IMR-90 (cell line): ENCODE results near the gene SRC.

Source experiments
- BHLHE40 ChIP-seq: fragments of 150-350 bp; IDR thresholded peaks from 2 replicates; pipeline ENCODE4 v1.6.1; 2016; ENCODE audit warnings: mild to moderate bottlenecking, low read depth, low read length
- CEBPB ChIP-seq: IDR thresholded peaks from 2 replicates; pipeline ENCODE4 v1.6.1; 2012; ENCODE audit warnings: low read depth, low read length, improper control_type of control experiment
- CTCF ChIP-seq: conservative IDR thresholded peaks from 2 replicates; pipeline ENCODE4 v1.5.1; 2012; ENCODE audit warnings: mild to moderate bottlenecking, low read depth, low read length, improper control_type of control experiment
- ELK1 ChIP-seq: fragments of 150-350 bp; IDR thresholded peaks from 2 replicates; pipeline ENCODE4 v1.6.1; 2016; ENCODE audit warnings: low read depth, mild to moderate bottlenecking, low read length, moderate library complexity, borderline replicate concordance
- MAFK ChIP-seq: IDR thresholded peaks from 2 replicates; pipeline ENCODE4 v1.6.1; 2012; ENCODE audit warnings: low read depth, low read length, improper control_type of control experiment
- MAZ ChIP-seq: IDR thresholded peaks from 2 replicates; pipeline ENCODE4 v1.6.1; 2012; ENCODE audit warnings: low read depth, mild to moderate bottlenecking, low read length, improper control_type of control experiment, moderate library complexity, borderline replicate concordance
- MXI1 ChIP-seq: IDR thresholded peaks from 2 replicates; pipeline ENCODE4 v1.6.1; 2012; ENCODE audit warnings: low read depth, mild to moderate bottlenecking, low read length, moderate library complexity, borderline replicate concordance
- NFE2L2 ChIP-seq: fragments of 150-350 bp; IDR thresholded peaks from 2 replicates; pipeline ENCODE4 v1.6.1; 2016; ENCODE audit warnings: low read depth, mild to moderate bottlenecking, low read length
- POLR2A ChIP-seq: IDR thresholded peaks from 2 replicates; pipeline ENCODE4 v1.6.1; 2012; ENCODE audit warnings: mild to moderate bottlenecking, low read depth, low read length
- RAD21 ChIP-seq: IDR thresholded peaks from 2 replicates; pipeline ENCODE4 v1.6.1; 2012; ENCODE audit warnings: low read length, improper control_type of control experiment
- SMC3 ChIP-seq: fragments of 150-350 bp; IDR thresholded peaks from 2 replicates; pipeline ENCODE4 v1.6.1; 2016; ENCODE audit warnings: low read depth, mild to moderate bottlenecking, antibody characterized with exemption, low read length, moderate library complexity
- TF ChIP-seq, protein P1 (sequence below): fragments of 150-350 bp; IDR thresholded peaks from 2 replicates; pipeline ENCODE4 v1.6.1; 2017; ENCODE audit warnings: mild to moderate bottlenecking, antibody characterized with exemption, low read length, low read depth

GRCh38 chr20:37382482-37383120, 36.7 kb downstream of the SRC start:
- TF ChIP-seq RAD21 (no peak), CTCF (no peak), POLR2A (no peak), MXI1 (no peak), CEBPB (no peak), SMC3 (no peak), NFE2L2 (no peak), ELK1 (no peak), MAFK (no peak), MAZ (no peak), BHLHE40 (no peak)
- TF ChIP-seq, protein P1, sequence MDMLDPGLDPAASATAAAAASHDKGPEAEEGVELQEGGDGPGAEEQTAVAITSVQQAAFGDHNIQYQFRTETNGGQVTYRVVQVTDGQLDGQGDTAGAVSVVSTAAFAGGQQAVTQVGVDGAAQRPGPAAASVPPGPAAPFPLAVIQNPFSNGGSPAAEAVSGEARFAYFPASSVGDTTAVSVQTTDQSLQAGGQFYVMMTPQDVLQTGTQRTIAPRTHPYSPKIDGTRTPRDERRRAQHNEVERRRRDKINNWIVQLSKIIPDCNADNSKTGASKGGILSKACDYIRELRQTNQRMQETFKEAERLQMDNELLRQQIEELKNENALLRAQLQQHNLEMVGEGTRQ, result no peak
